ENCODE measurements around the gene KCNK15.
"Not testable (repeated sequence)": the region's sequence is repeated elsewhere in the genome, so short reads cannot be mapped to it uniquely, and the experiment has no call there.

Gene KCNK15

DNA sequence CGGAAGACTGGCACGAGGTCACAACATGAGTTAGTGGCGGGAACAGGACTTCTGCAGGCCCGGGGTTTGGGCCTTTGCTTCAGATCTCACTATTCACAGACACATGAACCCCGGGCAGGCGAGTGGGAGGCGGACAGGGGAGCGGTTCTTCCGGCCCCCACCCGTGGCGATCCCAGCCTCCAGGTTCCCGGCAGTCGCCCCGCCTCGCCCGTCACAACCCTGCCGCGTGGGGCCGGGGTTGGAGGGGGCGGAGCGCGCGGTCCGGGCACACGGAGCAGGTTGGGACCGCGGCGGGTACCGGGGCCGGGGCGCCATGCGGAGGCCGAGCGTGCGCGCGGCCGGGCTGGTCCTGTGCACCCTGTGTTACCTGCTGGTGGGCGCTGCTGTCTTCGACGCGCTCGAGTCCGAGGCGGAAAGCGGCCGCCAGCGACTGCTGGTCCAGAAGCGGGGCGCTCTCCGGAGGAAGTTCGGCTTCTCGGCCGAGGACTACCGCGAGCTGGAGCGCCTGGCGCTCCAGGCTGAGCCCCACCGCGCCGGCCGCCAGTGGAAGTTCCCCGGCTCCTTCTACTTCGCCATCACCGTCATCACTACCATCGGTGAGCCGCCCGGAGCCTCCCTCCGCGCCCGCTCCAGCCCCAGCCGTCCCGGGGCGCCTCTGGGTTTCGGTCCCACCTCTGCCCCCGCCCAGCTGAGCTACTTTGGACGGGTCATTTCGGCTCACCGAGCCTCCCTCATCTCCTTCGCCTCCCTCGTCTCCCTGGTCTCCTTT is at the start of gene KCNK15:
Gene KCNK15 (plus strand): TSS at position 268 of the 769 bp plus-strand sequence. CDS start 46 bp downstream, at position 314.
- peak within 1 kb of the TSS; percentile 48; the same call in 1 of the 2 replicates for H3K9ac ChIP-seq (ENCODE audit: low read length)
- H3K36me3 ChIP-seq (ENCODE audit: insufficient read depth, low read length) = no peaks in the 10 kb centered on the region
- H3K27ac ChIP-seq (ENCODE audit: low read depth, low read length, poor library complexity, severe bottlenecking) = no peak within 1 kb of the TSS
- peak within 1 kb of the TSS; percentile 86 for H3K4me2 ChIP-seq (ENCODE audit: low read length)
- H3K9me2 ChIP-seq (ENCODE audit: low read depth, low read length) = no peaks in the 10 kb centered on the region
- no peaks in the 10 kb centered on the region for H3F3A ChIP-seq (ENCODE audit: insufficient read depth, low read length)
- H3K4me1 ChIP-seq (ENCODE audit: insufficient read depth, low read length, severe bottlenecking) = peaks cover 18% of the 10 kb centered on the region
- H4K20me1 ChIP-seq (ENCODE audit: insufficient read depth, low read length) = no peaks in the 10 kb centered on the region
- H3K4me3 ChIP-seq (ENCODE audit: low read depth, low read length, poor library complexity, severe bottlenecking) = peak within 1 kb of the TSS; percentile 61
- no peaks in the 10 kb centered on the region for H3K9me3 ChIP-seq (ENCODE audit: low read length)
- H3K79me2 ChIP-seq (ENCODE audit: insufficient read depth, low read length) = no peaks in the 10 kb centered on the region
- TF ChIP-seq CTCF (IDR thresholded peaks at IDR 0.05; ENCODE audit: low read length) (no peak), EZH2 (IDR thresholded peaks at IDR 0.05; ENCODE audit: borderline replicate concordance, low read length) (no peak)
- no peak within 1 kb of the TSS for H2AFZ ChIP-seq (ENCODE audit: low read length)
- H3K27me3 ChIP-seq (ENCODE audit: insufficient read depth, low read length) = no peaks in the 10 kb centered on the region

- peak; percentile 36 for TF ChIP-seq CTCF (IDR thresholded peaks at IDR 0.05; ENCODE audit: low read length)
- TF ChIP-seq EZH2 (IDR thresholded peaks at IDR 0.05; ENCODE audit: borderline replicate concordance, low read length) = no peak
- Histone ChIP-seq H3K4me2 (ENCODE audit: low read length) (no peak overlapping the region), H3K9me3 (ENCODE audit: low read length) (peaks cover 3% of the 10 kb centered on the region; the same call in 1 of the 2 replicates), H3K9ac (ENCODE audit: low read length) (no peak overlapping the region), H3K9me2 (ENCODE audit: low read depth, low read length) (no peaks in the 10 kb centered on the region), H3K79me2 (ENCODE audit: insufficient read depth, low read length) (no peaks in the 10 kb centered on the region), H3K27me3 (ENCODE audit: insufficient read depth, low read length) (no peaks in the 10 kb centered on the region), H3K36me3 (ENCODE audit: insufficient read depth, low read length) (no peaks in the 10 kb centered on the region), H3K27ac (ENCODE audit: low read depth, low read length, poor library complexity, severe bottlenecking) (no peak overlapping the region), H2AFZ (ENCODE audit: low read length) (no peak overlapping the region), H3F3A (ENCODE audit: insufficient read depth, low read length) (no peaks in the 10 kb centered on the region), H3K4me1 (ENCODE audit: insufficient read depth, low read length, severe bottlenecking) (peaks cover 9% of the 10 kb centered on the region), H3K4me3 (ENCODE audit: low read depth, low read length, poor library complexity, severe bottlenecking) (no peak overlapping the region), H4K20me1 (ENCODE audit: insufficient read depth, low read length) (no peaks in the 10 kb centered on the region)
Measured at GRCh38 chr20:44696315-44696714, 49.4 kb upstream of the KCNK15 start.

GRCh38 chr20:44697041-44697440 is 48.6 kb upstream of the KCNK15 start:
- not testable (repeated sequence) for H3K27ac ChIP-seq (ENCODE audit: low read depth, low read length, poor library complexity, severe bottlenecking); H4K20me1 ChIP-seq (ENCODE audit: insufficient read depth, low read length); H3K9ac ChIP-seq (ENCODE audit: low read length); H3K79me2 ChIP-seq (ENCODE audit: insufficient read depth, low read length); H3K27me3 ChIP-seq (ENCODE audit: insufficient read depth, low read length); H3K4me2 ChIP-seq (ENCODE audit: low read length); H3K9me3 ChIP-seq (ENCODE audit: low read length); H3K36me3 ChIP-seq (ENCODE audit: insufficient read depth, low read length); H2AFZ ChIP-seq (ENCODE audit: low read length); H3K4me3 ChIP-seq (ENCODE audit: low read depth, low read length, poor library complexity, severe bottlenecking); H3K9me2 ChIP-seq (ENCODE audit: low read depth, low read length); H3F3A ChIP-seq (ENCODE audit: insufficient read depth, low read length)
- peaks cover 14% of the 10 kb centered on the region for H3K4me1 ChIP-seq (ENCODE audit: insufficient read depth, low read length, severe bottlenecking)

DNA sequence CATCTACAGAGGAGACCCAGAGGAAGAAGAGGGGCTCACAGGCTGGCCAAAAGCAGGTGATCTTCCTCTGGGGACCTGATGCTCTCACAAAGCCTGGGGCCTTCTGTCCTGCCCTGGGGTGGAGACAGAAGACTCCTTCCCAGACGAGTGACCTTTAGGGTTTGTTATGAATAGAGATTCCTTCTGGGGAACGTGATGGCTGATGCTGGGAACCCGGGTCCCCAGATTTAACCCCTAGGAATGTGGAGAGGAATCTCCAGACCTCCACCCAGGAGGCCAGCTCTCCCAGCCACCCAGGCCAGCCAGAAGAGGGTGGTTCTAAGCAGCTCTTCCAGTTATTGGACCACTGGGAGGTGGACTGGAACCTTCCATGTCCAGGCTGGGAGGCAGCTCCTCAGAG is 47.3 kb upstream of the KCNK15 start:
- no peaks in the 10 kb centered on the region for H4K20me1 ChIP-seq (ENCODE audit: insufficient read depth, low read length)
- no peaks in the 10 kb centered on the region for H3F3A ChIP-seq (ENCODE audit: insufficient read depth, low read length)
- no peak overlapping the region for H2AFZ ChIP-seq (ENCODE audit: low read length)
- H3K9ac ChIP-seq (ENCODE audit: low read length) = no peak overlapping the region
- no peak overlapping the region for H3K27ac ChIP-seq (ENCODE audit: low read depth, low read length, poor library complexity, severe bottlenecking)
- no peaks in the 10 kb centered on the region for H3K79me2 ChIP-seq (ENCODE audit: insufficient read depth, low read length)
- peaks cover 3% of the 10 kb centered on the region; the same call in 1 of the 2 replicates for H3K9me3 ChIP-seq (ENCODE audit: low read length)
- H3K4me2 ChIP-seq (ENCODE audit: low read length) = no peak overlapping the region
- no peaks in the 10 kb centered on the region for H3K9me2 ChIP-seq (ENCODE audit: low read depth, low read length)
- H3K36me3 ChIP-seq (ENCODE audit: insufficient read depth, low read length) = no peaks in the 10 kb centered on the region
- H3K4me3 ChIP-seq (ENCODE audit: low read depth, low read length, poor library complexity, severe bottlenecking) = no peak overlapping the region
- H3K27me3 ChIP-seq (ENCODE audit: insufficient read depth, low read length) = no peaks in the 10 kb centered on the region
- peaks cover 27% of the 10 kb centered on the region for H3K4me1 ChIP-seq (ENCODE audit: insufficient read depth, low read length, severe bottlenecking)
- TF ChIP-seq EZH2 (IDR thresholded peaks at IDR 0.05; ENCODE audit: borderline replicate concordance, low read length) (no peak), CTCF (IDR thresholded peaks at IDR 0.05; ENCODE audit: low read length) (no peak)

All from OCI-LY1 (cell line).